H1 (cell line): Measurements from ENCODE around the gene OR56A1. TPM values are rescaled to one million over a fixed set of nuclear protein-coding genes. Genes with fewer than 3 reads are reported as not detected.

Source experiments
- CTCF ChIA-PET: fragments of 300-600 bp; sonication (Branson Sonifier 250); formaldehyde crosslinking; loops from one replicate; lab custom pipeline; 2021; ENCODE audit not compliant: partially characterized antibody; lab: Charles Lee
- POLR2A ChIA-PET: fragments of 300-600 bp; sonication (Branson Sonifier 250); formaldehyde crosslinking; loops from one replicate; lab custom pipeline; 2021; ENCODE audit warnings: inconsistent platforms; ENCODE audit not compliant: partially characterized antibody; lab: Charles Lee
- DNase-seq, 2 experiments: peaks; one replicate each; pipeline versions ENCODE4 v3.0.0 to v3.0.0-alpha.2; 2010 to 2022; ENCODE audit warnings: low spot score in 2 of 2, low read depth in 1 of 2, mixed read lengths in 1 of 2
- FAIRE-seq: peaks from 2 replicates; lab custom pipeline; 2011; peaks lifted over from hg19 to GRCh38; lab: Jason Lieb, UNC
- H2AFZ ChIP-seq: 2 replicates; pipeline ENCODE4 v1.8.1; 2012; ENCODE audit warnings: low read length, inconsistent platforms
- H2AK5ac ChIP-seq: 2 replicates; pipeline ENCODE4 v1.6.1; 2013; ENCODE audit warnings: low read depth, low read length
- H2BK120ac ChIP-seq: replicated peaks from 2 replicates; pipeline ENCODE3; 2013; ENCODE audit warnings: low read depth, low read length, inconsistent platforms
- H2BK12ac ChIP-seq: 2 replicates; pipeline ENCODE4 v1.6.1; 2013; ENCODE audit warnings: low read depth, low read length
- H2BK15ac ChIP-seq: 2 replicates; pipeline ENCODE4 v1.6.1; 2013; ENCODE audit warnings: low read length
- H2BK20ac ChIP-seq: 2 replicates; pipeline ENCODE4 v1.6.1; 2013; ENCODE audit warnings: low read length
- H2BK5ac ChIP-seq: 2 replicates; pipeline ENCODE4 v1.6.1; 2013; ENCODE audit warnings: low read depth, low read length
- H3K14ac ChIP-seq: 2 replicates; pipeline ENCODE4 v1.6.1; 2013; ENCODE audit warnings: inconsistent platforms; ENCODE audit not compliant: insufficient read length
- H3K18ac ChIP-seq: 2 replicates; pipeline ENCODE4 v1.6.1; 2013; ENCODE audit warnings: low read length; ENCODE audit errors: extremely low read depth
- H3K23ac ChIP-seq: 2 replicates; pipeline ENCODE4 v1.6.1; 2013; ENCODE audit warnings: inconsistent platforms; ENCODE audit not compliant: insufficient read length
- H3K23me2 ChIP-seq: 2 replicates; pipeline ENCODE4 v1.6.1; 2013; ENCODE audit warnings: low read depth, low read length
- H3K27ac ChIP-seq: 2 replicates; pipeline ENCODE4 v1.6.1; 2011; ENCODE audit warnings: low read depth, low read length, inconsistent platforms
- H3K27me3 ChIP-seq, 4 experiments: replicated peaks in 1 of 4; 1 replicate in 1 of 4; 2 replicates in 3 of 4; pipeline versions ENCODE4 v1.6.1 to v1.8.1; 2011 to 2013; ENCODE audit warnings: low read length in 3 of 4, mild to moderate bottlenecking in 3 of 4, inconsistent platforms in 2 of 4, mixed read lengths in 2 of 4, moderate library complexity in 1 of 4; ENCODE audit not compliant: control insufficient read depth in 3 of 4, insufficient read depth in 3 of 4; ENCODE audit errors: extremely low read depth in 1 of 4
- H3K36me3 ChIP-seq, 4 experiments: 2 replicates each; pipeline versions ENCODE4 v1.6.1 to v1.8.1; 2011 to 2013; ENCODE audit warnings: mild to moderate bottlenecking in 4 of 4, low read length in 3 of 4, moderate library complexity in 2 of 4, control low read depth in 1 of 4, inconsistent platforms in 1 of 4; ENCODE audit not compliant: insufficient read depth in 4 of 4, control insufficient read depth in 2 of 4
- H3K4ac ChIP-seq: replicated peaks from 2 replicates; pipeline ENCODE3; 2013; ENCODE audit warnings: low read length, low read depth, mixed read lengths, inconsistent platforms; ENCODE audit not compliant: insufficient read length
- H3K4me1 ChIP-seq, 4 experiments: replicated peaks in 1 of 4; 1 replicate in 1 of 4; 2 replicates in 3 of 4; pipeline versions ENCODE4 v1.6.1 to v1.8.1; 2011 to 2013; ENCODE audit warnings: low read length in 3 of 4, inconsistent platforms in 2 of 4, mixed read lengths in 1 of 4; ENCODE audit not compliant: insufficient read depth in 4 of 4, control insufficient read depth in 3 of 4
- H3K4me2 ChIP-seq, 2 experiments: 2 replicates each; pipeline versions ENCODE4 v1.6.1 to v1.8.1; 2011 to 2013; ENCODE audit warnings: low read depth in 2 of 2, low read length in 2 of 2, control low read depth in 1 of 2, inconsistent platforms in 1 of 2, mild to moderate bottlenecking in 1 of 2; ENCODE audit not compliant: insufficient read depth in 1 of 2
- H3K4me3 ChIP-seq, 4 experiments: fragments of 200-600, 300-600 bp in 1 of 4; sonication (generic), shearing (Covaris generic), sonication (Bioruptor Twin) in 1 of 4; 2 replicates each; pipeline versions ENCODE4 v1.5.1 to v1.8.1; 2011 to 2016; ENCODE audit warnings: low read length in 4 of 4, low read depth in 3 of 4, control low read depth in 2 of 4, inconsistent platforms in 2 of 4, mild to moderate bottlenecking in 2 of 4, mixed read lengths in 1 of 4, moderate library complexity in 1 of 4; ENCODE audit not compliant: insufficient read depth in 2 of 4; ENCODE audit errors: extremely low read depth in 1 of 4
- H3K56ac ChIP-seq: replicated peaks from 2 replicates; pipeline ENCODE3; 2013; ENCODE audit warnings: low read depth, mild to moderate bottlenecking, mixed read lengths, low read length, inconsistent platforms; ENCODE audit not compliant: insufficient read length
- H3K79me1 ChIP-seq: 2 replicates; pipeline ENCODE4 v1.6.1; 2013; ENCODE audit warnings: low read depth, low read length, control low read depth
- H3K79me2 ChIP-seq, 2 experiments: 2 replicates each; pipeline versions ENCODE4 v1.6.1 to v1.8.1; 2012 to 2013; ENCODE audit warnings: low read length in 2 of 2, mild to moderate bottlenecking in 2 of 2, inconsistent platforms in 1 of 2; ENCODE audit not compliant: insufficient read depth in 2 of 2, control insufficient read depth in 1 of 2
- H3K9ac ChIP-seq, 4 experiments: replicated peaks in 1 of 4; 1 replicate in 1 of 4; 2 replicates in 3 of 4; pipeline versions ENCODE4 v1.6.1 to v1.8.1; 2011 to 2013; ENCODE audit warnings: low read depth in 3 of 4, low read length in 3 of 4, control low read depth in 2 of 4, mild to moderate bottlenecking in 2 of 4, moderate library complexity in 2 of 4, inconsistent platforms in 1 of 4; ENCODE audit errors: extremely low read depth in 1 of 4
- H3K9me3 ChIP-seq, 2 experiments: 2 replicates each; pipeline versions ENCODE4 v1.6.1 to v1.8.1; 2012 to 2013; ENCODE audit warnings: mild to moderate bottlenecking in 2 of 2, moderate library complexity in 2 of 2, control low read depth in 1 of 2, inconsistent platforms in 1 of 2, low read depth in 1 of 2, low read length in 1 of 2, mixed read lengths in 1 of 2; ENCODE audit not compliant: insufficient read depth in 2 of 2
- H4K20me1 ChIP-seq, 2 experiments: replicated peaks in 1 of 2; 2 replicates each; pipeline versions ENCODE3 to v1.8.1; 2011 to 2013; ENCODE audit warnings: inconsistent platforms in 2 of 2, low read length in 2 of 2, mild to moderate bottlenecking in 1 of 2; ENCODE audit not compliant: insufficient read depth in 2 of 2, control insufficient read depth in 1 of 2
- H4K5ac ChIP-seq: 2 replicates; pipeline ENCODE4 v1.6.1; 2013; ENCODE audit warnings: low read length, low read depth, mixed read lengths, inconsistent platforms; ENCODE audit not compliant: insufficient read length
- H4K8ac ChIP-seq: 2 replicates; pipeline ENCODE4 v1.8.0; 2013; ENCODE audit warnings: mild to moderate bottlenecking, moderate library complexity, low read length, inconsistent platforms; ENCODE audit not compliant: insufficient read depth; ENCODE audit errors: extremely low read depth
- H4K91ac ChIP-seq: replicated peaks from 2 replicates; pipeline ENCODE3; 2013; ENCODE audit warnings: low read length, mixed read lengths, inconsistent platforms; ENCODE audit not compliant: insufficient read length
- WGBS, 2 experiments: shearing (Covaris generic) in 1 of 2; methylation state at CpG; one replicate each; pipeline versions ENCODE4 v1.1.6 to v1.1.7; 2013 to 2015; ENCODE audit warnings: low lambda C conversion rate in 2 of 2, mixed read lengths in 2 of 2, inconsistent platforms in 1 of 2, low coverage in 1 of 2, missing lambda C conversion rate in 1 of 2; ENCODE audit not compliant: insufficient replicate concordance in 2 of 2, insufficient coverage in 1 of 2, insufficient read length in 1 of 2; ENCODE audit errors: extremely low coverage in 1 of 2, missing lambda C conversion rate in 1 of 2; 5-methylcytosine and 5-hydroxymethylcytosine counted together
- polyA plus RNA-seq, 7 experiments: library from polyadenylated mRNA; depleted of rRNA in 3 of 7; stranded (reverse) in 5 of 7; unstranded in 2 of 7; fragments of >200 nt in 5 of 7; fragments of 200-250 nt in 2 of 7; gene quantifications; 1 replicate in 5 of 7; 2 replicates in 1 of 7; 4 replicates in 1 of 7; pipeline versions ENCODE4 v1.2.1 to v1.2.3, GENCODE V29; 2011 to 2013; ENCODE audit warnings: missing spikeins in 2 of 7, mixed read lengths in 2 of 7
- total RNA-seq: library from RNA; stranded (reverse); fragmentation: NEBNext Ultra II Directional; extraction: Animal tissue kit (Norgen Biotek cat#: 25700); gene quantifications from 2 replicates; pipeline ENCODE4 v1.2.1, GENCODE V29; 2021

The OR56A1 gene
- total and polyA plus RNA-seq, 2 of the 8 experiments (the other 6 are each of a cell fraction or from before 2014, with no cell fraction given): 0.02 to 0.09 TPM

DNA sequence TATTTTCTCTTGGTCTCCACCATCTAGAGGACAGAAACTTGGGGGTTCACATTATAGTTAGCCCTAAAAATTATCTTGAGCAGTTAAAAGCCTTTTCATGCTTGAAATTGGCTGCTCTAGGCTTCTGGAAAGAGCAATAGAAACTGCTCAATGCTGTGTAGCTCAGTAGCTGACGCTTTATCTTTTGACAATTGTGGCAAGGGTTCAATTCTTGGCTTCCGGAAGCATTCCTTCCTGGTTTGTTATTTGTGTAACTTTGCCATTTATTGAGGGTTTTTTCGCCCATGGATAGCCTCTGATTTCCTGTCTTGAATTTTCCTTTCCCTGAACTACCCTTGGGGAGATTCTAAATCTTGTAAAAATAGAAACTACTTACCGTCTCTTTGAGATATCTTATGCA is 10.3 kb upstream of the OR56A1 start:
- no peaks in the 10 kb centered on the region for H4K20me1 ChIP-seq
- no peak overlapping the region for H3K9ac ChIP-seq
- H3K36me3 ChIP-seq: no peaks in the 10 kb centered on the region
- DNase-seq (no peak), FAIRE-seq (no peak)
- no peak overlapping the region for H4K8ac ChIP-seq
- no peak overlapping the region for H2BK20ac ChIP-seq
- no peak overlapping the region for H2BK12ac ChIP-seq
- POLR2A ChIA-PET: no interaction called here
- H3K23me2 ChIP-seq: no peaks in the 10 kb centered on the region
- H3K79me1 ChIP-seq: no peaks in the 10 kb centered on the region
- no peaks in the 10 kb centered on the region for H3K27me3 ChIP-seq
- no peak overlapping the region for H2BK120ac ChIP-seq
- H3K9me3 ChIP-seq: no peaks in the 10 kb centered on the region
- no peak overlapping the region for H2AFZ ChIP-seq
- no peak overlapping the region for H2AK5ac ChIP-seq
- no peak overlapping the region for H3K18ac ChIP-seq
- H3K4ac ChIP-seq: no peak overlapping the region
- H3K4me2 ChIP-seq: no peak overlapping the region
- H3K23ac ChIP-seq: no peak overlapping the region
- CTCF ChIA-PET: interaction anchor here (1.1 to 1.6 kb wide), 6 partner anchors 14 to 313 kb away, joined by 3 to 6 read pairs (median 4); no protein-coding TSS in a partner anchor
- no peak overlapping the region for H2BK5ac ChIP-seq
- no peak overlapping the region for H3K27ac ChIP-seq
- no peak overlapping the region for H3K56ac ChIP-seq
- H3K4me3 ChIP-seq: no peak overlapping the region
- no peak overlapping the region for H4K5ac ChIP-seq
- no peaks in the 10 kb centered on the region for H3K79me2 ChIP-seq
- no peak overlapping the region for H4K91ac ChIP-seq
- H2BK15ac ChIP-seq: no peak overlapping the region
- 97% methylated on average over 4 of the region's 4 CpGs; no CpG with 5 or more reads in 1 of the 2 experiments for WGBS, 2 experiments
- no peak overlapping the region for H3K14ac ChIP-seq
- H3K4me1 ChIP-seq: no peaks in the 10 kb centered on the region; a peak in 1 of 7 replicates
